Measurements from ENCODE around the gene HDAC4.

DNA sequence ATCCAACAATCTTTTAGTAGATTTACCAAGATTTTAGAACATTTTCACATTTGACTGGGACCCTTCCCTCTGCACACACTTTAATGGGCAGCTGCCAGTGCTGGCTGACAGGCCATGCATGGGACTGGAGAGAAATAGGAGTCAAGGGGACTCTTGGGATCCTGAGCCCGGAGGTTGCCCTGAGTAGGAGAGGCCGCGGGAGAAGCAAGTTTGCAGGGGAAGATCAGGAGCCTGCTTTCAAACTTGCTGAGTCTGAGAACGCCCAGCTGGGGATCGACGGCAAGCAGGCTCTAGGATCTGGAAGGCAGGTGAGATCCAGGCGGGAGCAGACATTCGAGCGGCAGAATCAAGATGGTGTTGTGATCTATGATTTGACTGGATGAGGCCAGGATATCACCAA lies 186.1 kb downstream of the HDAC4 start:
- TF ChIP-seq, protein P1, sequence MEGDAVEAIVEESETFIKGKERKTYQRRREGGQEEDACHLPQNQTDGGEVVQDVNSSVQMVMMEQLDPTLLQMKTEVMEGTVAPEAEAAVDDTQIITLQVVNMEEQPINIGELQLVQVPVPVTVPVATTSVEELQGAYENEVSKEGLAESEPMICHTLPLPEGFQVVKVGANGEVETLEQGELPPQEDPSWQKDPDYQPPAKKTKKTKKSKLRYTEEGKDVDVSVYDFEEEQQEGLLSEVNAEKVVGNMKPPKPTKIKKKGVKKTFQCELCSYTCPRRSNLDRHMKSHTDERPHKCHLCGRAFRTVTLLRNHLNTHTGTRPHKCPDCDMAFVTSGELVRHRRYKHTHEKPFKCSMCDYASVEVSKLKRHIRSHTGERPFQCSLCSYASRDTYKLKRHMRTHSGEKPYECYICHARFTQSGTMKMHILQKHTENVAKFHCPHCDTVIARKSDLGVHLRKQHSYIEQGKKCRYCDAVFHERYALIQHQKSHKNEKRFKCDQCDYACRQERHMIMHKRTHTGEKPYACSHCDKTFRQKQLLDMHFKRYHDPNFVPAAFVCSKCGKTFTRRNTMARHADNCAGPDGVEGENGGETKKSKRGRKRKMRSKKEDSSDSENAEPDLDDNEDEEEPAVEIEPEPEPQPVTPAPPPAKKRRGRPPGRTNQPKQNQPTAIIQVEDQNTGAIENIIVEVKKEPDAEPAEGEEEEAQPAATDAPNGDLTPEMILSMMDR (IDR thresholded peaks at IDR 0.05 in 2 of 3, conservative IDR thresholded peaks at IDR 0.05 in 1 of 3; ENCODE audit: borderline replicate concordance in 1 of 3, insufficient read depth in 1 of 3, low read depth in 2 of 3, low read length in 2 of 3), result no peak
- no peak for TF ChIP-seq CBX3 (IDR thresholded peaks at IDR 0.05; ENCODE audit: low read depth)
- TF ChIP-seq ZFX (IDR thresholded peaks at IDR 0.05), result no peak
